GM19438 (cell line): ENCODE measurements around the gene ADIPOR2.

Experiments used
- ATAC-seq: cut with Tn5 transposase; IDR thresholded peaks from one replicate; pipeline ENCODE4 v1.9.1; 2021; ENCODE audit warnings: low read depth; ENCODE audit not compliant: unreplicated experiment

Gene ADIPOR2

GRCh38 chr12:1796515-1797010 lies 105.7 kb downstream of the ADIPOR2 start:
- peak; percentile 26 for ATAC-seq

- ATAC-seq = peak; percentile 17
These were observed 106.4 kb downstream of the ADIPOR2 start for GRCh38 chr12:1797011-1797901.

- no peak for ATAC-seq
These were observed 107.2 kb downstream of the ADIPOR2 start for GRCh38 chr12:1797991-1798640.

- ATAC-seq = no peak
These were observed 107.8 kb downstream of the ADIPOR2 start for GRCh38 chr12:1798641-1799020.

GRCh38 chr12:1799051-1799881 lies 108.4 kb downstream of the ADIPOR2 start:
- no peak for ATAC-seq

GRCh38 chr12:1799882-1800400 lies 109.1 kb downstream of the ADIPOR2 start:
- no peak for ATAC-seq

GRCh38 chr12:1800401-1801302 lies 109.8 kb downstream of the ADIPOR2 start:
- ATAC-seq = no peak

GRCh38 chr12:1801303-1801975 lies 110.6 kb downstream of the ADIPOR2 start:
- no peak for ATAC-seq

GRCh38 chr12:1803736-1804135 lies 112.9 kb downstream of the ADIPOR2 start:
- no peak for ATAC-seq

GRCh38 chr12:1804545-1805332 lies 113.9 kb downstream of the ADIPOR2 start:
- peak; percentile 72 for ATAC-seq

GRCh38 chr12:1805441-1806081 lies 114.7 kb downstream of the ADIPOR2 start:
- ATAC-seq = no peak

- no peak for ATAC-seq
These were observed 115.6 kb downstream of the ADIPOR2 start for GRCh38 chr12:1806301-1807086.

GRCh38 chr12:1807087-1807860 lies 116.4 kb downstream of the ADIPOR2 start:
- no peak for ATAC-seq

GRCh38 chr12:1808036-1808797 lies 117.3 kb downstream of the ADIPOR2 start:
- no peak for ATAC-seq

GRCh38 chr12:1808798-1809480 lies 118.1 kb downstream of the ADIPOR2 start:
- no peak for ATAC-seq
